ENCODE data around the gene KCTD20.

- TF ChIP-seq CTCF (IDR thresholded peaks at IDR 0.05) (no peak), POLR2A (IDR thresholded peaks at IDR 0.05) (no peak)
Observed at GRCh38 chr6:36510365-36510764, 67.6 kb downstream of the KCTD20 start.
